Thyroid gland (tissue), 4 donors: Measurements from ENCODE around the gene BCL2.

ENCODE experiments used
- CTCF ChIP-seq, 6 experiments: fragments of 200-600 bp in 3 of 6; fragments of 450-650 bp in 3 of 6; sonication (generic) in 3 of 6; IDR thresholded peaks; one replicate each; pipeline ENCODE4 v1.5.1; 2016 to 2019; ENCODE audit warnings: antibody characterized with exemption in 6 of 6, mild to moderate bottlenecking in 2 of 6, inconsistent platforms in 1 of 6, moderate library complexity in 1 of 6
- POLR2A ChIP-seq, 2 donors: fragments of 450-650 bp; IDR thresholded peaks; one replicate each; pipeline ENCODE4 v1.6.1; 2017; ENCODE audit warnings: antibody characterized with exemption in 2 of 2, mild to moderate bottlenecking in 2 of 2, moderate library complexity in 1 of 2

GRCh38 chr18:63254716-63255399, 64.7 kb downstream of the BCL2 start:
- TF ChIP-seq POLR2A (IDR thresholded peaks at IDR 0.05), result no peak
- no peak for TF ChIP-seq CTCF (IDR thresholded peaks at IDR 0.05)
